ENCODE measurements around the gene PTPN6. TPM values are rescaled to one million over a fixed set of nuclear protein-coding genes. Genes with fewer than 3 reads are reported as not detected.

Gene PTPN6
- total RNA-seq, 4 donors from 2014 or later: 19.8 to 42.3 (median 35.9) TPM

DNA sequence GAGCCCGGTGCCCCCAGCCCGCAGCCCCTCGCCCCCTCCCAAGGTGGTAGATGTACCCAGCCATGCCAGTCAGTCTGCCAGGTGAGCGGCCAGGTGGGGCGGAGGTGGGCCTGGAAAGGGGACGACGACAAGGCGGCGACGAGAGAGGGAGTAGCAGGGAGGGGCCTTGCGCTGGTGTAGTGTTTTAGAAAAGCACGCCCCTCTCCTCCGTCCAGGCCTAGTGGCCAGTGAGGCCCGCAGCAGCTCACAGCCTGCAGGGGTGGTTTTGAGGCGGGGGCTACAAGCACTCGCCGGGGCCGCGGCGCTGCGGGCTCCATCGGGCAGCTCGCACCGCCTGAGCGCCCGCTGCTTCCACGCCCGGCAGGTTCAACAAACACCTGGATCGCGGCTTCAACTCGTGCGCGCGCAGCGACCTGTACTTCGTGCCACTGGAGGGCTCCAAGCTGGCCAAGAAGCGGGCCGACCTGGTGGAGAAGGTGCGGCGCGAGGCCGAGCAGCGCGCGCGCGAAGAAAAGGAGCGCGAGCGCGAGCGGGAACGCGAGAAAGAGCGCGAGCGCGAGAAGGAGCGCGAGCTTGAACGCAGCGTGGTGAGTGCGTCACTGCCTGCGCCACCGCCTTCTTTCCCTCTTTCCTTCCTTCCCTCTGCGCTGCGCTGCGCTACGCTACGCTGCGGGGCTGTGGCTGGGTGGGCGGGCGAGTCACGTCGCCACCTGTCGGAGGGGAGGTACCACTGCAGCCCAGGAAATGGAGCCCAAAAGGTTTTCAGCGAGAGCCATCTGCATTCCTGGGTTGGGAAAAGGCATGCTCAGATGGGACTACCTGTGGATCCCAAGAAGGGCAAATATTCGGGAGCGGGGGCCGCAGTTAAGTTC lies 13.4 kb upstream of the PTPN6 start:
- peak; percentile 90 for ATAC-seq (ENCODE audit: low FRiP score)
- no peak for DNase-seq (ENCODE audit: low spot score)
- TF ChIP-seq, protein P1, sequence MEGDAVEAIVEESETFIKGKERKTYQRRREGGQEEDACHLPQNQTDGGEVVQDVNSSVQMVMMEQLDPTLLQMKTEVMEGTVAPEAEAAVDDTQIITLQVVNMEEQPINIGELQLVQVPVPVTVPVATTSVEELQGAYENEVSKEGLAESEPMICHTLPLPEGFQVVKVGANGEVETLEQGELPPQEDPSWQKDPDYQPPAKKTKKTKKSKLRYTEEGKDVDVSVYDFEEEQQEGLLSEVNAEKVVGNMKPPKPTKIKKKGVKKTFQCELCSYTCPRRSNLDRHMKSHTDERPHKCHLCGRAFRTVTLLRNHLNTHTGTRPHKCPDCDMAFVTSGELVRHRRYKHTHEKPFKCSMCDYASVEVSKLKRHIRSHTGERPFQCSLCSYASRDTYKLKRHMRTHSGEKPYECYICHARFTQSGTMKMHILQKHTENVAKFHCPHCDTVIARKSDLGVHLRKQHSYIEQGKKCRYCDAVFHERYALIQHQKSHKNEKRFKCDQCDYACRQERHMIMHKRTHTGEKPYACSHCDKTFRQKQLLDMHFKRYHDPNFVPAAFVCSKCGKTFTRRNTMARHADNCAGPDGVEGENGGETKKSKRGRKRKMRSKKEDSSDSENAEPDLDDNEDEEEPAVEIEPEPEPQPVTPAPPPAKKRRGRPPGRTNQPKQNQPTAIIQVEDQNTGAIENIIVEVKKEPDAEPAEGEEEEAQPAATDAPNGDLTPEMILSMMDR (IDR thresholded peaks at IDR 0.05): peak in 1 of 3 donors; percentile 76

DNA sequence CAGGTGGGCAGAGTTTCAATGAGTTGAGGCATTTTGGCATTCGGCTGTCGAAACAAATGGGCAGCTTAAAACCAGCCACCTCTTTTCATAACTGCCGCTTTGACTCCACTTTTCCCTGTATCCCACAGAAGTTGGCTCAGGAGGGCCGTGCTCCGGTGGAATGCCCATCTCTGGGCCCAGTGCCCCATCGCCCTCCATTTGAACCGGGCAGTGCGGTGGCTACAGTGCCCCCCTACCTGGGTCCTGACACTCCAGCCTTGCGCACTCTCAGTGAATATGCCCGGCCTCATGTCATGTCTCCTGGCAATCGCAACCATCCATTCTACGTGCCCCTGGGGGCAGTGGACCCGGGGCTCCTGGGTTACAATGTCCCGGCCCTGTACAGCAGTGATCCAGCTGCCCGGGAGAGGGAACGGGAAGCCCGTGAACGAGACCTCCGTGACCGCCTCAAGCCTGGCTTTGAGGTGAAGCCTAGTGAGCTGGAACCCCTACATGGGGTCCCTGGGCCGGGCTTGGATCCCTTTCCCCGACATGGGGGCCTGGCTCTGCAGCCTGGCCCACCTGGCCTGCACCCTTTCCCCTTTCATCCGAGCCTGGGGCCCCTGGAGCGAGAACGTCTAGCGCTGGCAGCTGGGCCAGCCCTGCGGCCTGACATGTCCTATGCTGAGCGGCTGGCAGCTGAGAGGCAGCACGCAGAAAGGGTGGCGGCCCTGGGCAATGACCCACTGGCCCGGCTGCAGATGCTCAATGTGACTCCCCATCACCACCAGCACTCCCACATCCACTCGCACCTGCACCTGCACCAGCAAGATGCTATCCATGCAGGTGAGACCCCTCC lies 12.6 kb upstream of the PTPN6 start:
- DNase-seq (ENCODE audit: low spot score): no peak
- TF ChIP-seq, protein P1 (IDR thresholded peaks at IDR 0.05): no peak

DNA sequence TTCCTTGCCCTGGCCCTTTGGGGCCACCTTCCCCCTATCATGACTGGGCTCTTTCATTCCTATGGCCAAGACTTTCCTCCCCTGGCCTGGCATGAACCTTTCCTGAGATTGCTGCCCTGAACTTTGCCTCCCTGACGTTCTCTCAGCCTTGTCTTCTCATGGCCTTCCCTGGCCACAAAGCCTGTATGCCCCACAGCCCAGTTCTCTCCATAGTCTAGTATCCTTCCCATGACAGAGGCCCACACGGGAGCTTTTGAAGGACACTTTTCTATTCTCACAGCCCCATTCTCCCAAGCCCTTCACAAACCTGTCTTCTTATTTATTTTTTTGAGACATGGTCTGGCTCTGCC lies 12.0 kb upstream of the PTPN6 start:
- TF ChIP-seq, protein P1 (IDR thresholded peaks at IDR 0.05): no peak
- no peak for ATAC-seq (ENCODE audit: low FRiP score)
- no peak for DNase-seq (ENCODE audit: low spot score)

More for the DNA sequence above, 12.6 kb upstream of the PTPN6 start:
- no peak for ATAC-seq (ENCODE audit: low FRiP score)

DNA sequence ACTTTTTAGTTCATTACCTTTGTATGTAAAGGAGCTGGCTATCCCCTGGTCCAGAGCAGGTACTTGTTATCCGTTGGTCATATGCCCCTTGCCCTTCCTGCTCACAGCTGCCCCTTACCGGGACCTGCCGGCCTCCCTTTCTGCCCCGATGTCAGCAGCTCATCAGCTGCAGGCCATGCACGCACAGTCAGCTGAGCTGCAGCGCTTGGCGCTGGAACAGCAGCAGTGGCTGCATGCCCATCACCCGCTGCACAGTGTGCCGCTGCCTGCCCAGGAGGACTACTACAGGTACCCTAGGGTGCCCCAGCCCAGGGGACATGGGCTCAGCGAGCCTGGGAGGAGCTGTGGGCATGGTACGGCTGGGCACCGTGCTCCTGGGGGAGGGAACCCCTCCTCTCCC lies 9.9 kb upstream of the PTPN6 start:
- TF ChIP-seq, protein P1 (IDR thresholded peaks at IDR 0.05): no peak
- DNase-seq (ENCODE audit: low spot score) (no peak), ATAC-seq (ENCODE audit: low FRiP score) (no peak)

DNA sequence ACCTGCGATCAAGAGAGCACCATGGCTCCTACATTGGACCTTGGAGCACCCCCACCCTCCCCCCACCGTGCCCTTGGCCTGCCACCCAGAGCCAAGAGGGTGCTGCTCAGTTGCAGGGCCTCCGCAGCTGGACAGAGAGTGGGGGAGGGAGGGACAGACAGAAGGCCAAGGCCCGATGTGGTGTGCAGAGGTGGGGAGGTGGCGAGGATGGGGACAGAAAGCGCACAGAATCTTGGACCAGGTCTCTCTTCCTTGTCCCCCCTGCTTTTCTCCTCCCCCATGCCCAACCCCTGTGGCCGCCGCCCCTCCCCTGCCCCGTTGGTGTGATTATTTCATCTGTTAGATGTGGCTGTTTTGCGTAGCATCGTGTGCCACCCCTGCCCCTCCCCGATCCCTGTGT lies 9.4 kb upstream of the PTPN6 start:
- ATAC-seq (ENCODE audit: low FRiP score): no peak
- TF ChIP-seq, protein P1 (IDR thresholded peaks at IDR 0.05): no peak
- no peak for DNase-seq (ENCODE audit: low spot score)

DNA sequence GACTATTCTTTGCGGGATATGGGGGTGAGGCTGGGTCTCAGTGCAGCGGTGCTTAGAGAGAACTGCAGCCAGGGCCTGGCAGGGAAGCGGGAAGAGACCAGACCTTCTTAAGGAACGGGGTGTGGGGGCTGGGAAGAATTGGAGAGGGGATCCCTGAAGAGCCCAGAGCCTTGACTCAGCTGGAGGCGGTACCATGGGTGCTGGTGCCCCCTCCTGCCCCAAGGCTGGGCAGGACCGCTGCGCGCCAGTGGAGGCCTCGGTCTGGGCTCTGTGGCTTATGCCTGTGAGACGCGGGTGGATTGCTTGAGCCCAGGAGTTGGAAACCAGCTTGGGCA lies 8.9 kb upstream of the PTPN6 start:
- no peak for DNase-seq (ENCODE audit: low spot score)
- TF ChIP-seq, protein P1 (IDR thresholded peaks at IDR 0.05): no peak
- no peak for ATAC-seq (ENCODE audit: low FRiP score)

Data from omental fat pad (tissue), 4 donors.